Gastrocnemius medialis (tissue), 4 donors: ENCODE results near the gene TMEM154.

Experiments
- POLR2A ChIP-seq, 2 donors: fragments of 450-650 bp; IDR thresholded peaks; one replicate each; pipeline ENCODE4 v1.6.1; 2017; ENCODE audit warnings: antibody characterized with exemption in 2 of 2, mild to moderate bottlenecking in 2 of 2, moderate library complexity in 2 of 2
- TF ChIP-seq, protein P1 (sequence below), 5 experiments: fragments of 450-650 bp in 3 of 5; fragments of 200-600 bp in 2 of 5; sonication (generic) in 2 of 5; IDR thresholded peaks in 4 of 5; conservative IDR thresholded peaks in 1 of 5; 1 replicate in 4 of 5; 2 replicates in 1 of 5; pipeline ENCODE4 v1.5.1; 2016 to 2019; ENCODE audit warnings: antibody characterized with exemption in 5 of 5, mild to moderate bottlenecking in 3 of 5, moderate library complexity in 3 of 5

DNA sequence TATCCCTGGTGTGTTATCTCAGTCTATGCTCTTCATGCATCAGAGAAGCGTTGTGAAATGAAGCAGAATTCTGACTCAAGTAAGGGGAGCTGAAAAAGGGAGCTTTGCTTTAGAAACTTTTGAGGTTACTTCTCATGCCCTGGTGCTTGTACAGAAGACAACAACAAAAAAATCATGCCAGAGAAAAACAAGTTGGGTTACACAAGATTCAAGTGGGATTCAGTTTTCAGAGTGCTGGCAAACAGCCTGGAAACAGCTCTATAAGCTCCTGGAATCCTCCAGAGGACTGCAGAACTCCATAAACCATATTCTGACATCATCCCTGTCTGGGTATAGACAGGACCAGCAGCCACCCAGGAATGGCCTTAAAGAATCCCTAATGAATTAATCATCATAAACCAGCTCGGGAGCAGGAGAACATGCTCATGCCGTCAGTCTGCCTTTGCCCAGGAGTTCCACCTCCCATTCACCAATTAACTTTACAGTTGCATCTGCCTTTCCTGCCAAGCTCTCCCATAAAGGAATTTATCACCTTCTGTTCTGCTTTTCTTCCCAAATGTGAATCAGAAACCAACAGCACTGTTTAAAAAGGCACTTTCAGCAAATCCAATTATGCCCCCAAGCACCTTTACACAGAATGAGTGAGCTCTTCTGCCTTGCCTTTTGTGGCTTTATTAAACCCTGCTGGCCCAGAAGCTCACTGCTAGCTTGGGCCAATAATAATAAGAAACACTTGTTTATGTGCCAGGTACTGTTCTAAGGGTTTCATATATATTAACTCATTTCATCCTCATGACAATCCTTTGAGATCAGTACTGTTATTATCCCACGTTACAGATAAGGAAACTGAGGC is 89.4 kb downstream of the TMEM154 start:
- TF ChIP-seq, protein P1, sequence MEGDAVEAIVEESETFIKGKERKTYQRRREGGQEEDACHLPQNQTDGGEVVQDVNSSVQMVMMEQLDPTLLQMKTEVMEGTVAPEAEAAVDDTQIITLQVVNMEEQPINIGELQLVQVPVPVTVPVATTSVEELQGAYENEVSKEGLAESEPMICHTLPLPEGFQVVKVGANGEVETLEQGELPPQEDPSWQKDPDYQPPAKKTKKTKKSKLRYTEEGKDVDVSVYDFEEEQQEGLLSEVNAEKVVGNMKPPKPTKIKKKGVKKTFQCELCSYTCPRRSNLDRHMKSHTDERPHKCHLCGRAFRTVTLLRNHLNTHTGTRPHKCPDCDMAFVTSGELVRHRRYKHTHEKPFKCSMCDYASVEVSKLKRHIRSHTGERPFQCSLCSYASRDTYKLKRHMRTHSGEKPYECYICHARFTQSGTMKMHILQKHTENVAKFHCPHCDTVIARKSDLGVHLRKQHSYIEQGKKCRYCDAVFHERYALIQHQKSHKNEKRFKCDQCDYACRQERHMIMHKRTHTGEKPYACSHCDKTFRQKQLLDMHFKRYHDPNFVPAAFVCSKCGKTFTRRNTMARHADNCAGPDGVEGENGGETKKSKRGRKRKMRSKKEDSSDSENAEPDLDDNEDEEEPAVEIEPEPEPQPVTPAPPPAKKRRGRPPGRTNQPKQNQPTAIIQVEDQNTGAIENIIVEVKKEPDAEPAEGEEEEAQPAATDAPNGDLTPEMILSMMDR (IDR thresholded peaks at IDR 0.05 in 4 of 5, conservative IDR thresholded peaks at IDR 0.05 in 1 of 5), result no peak
- no peak for TF ChIP-seq POLR2A (IDR thresholded peaks at IDR 0.05)
